HG03045 (cell line): ENCODE results near the gene CACTIN.
A peak's percentile ranks its signal among the peaks of the same experiment; 100 is the strongest.
"Not testable (repeated sequence)": the region's sequence is repeated elsewhere in the genome, so short reads cannot be mapped to it uniquely, and the experiment has no call there.

ENCODE experiments used
- ATAC-seq: cut with Tn5 transposase; IDR thresholded peaks from one replicate; pipeline ENCODE4 v1.9.1; 2021; ENCODE audit warnings: mild to moderate bottlenecking, moderate library complexity; ENCODE audit not compliant: unreplicated experiment

Gene CACTIN

DNA sequence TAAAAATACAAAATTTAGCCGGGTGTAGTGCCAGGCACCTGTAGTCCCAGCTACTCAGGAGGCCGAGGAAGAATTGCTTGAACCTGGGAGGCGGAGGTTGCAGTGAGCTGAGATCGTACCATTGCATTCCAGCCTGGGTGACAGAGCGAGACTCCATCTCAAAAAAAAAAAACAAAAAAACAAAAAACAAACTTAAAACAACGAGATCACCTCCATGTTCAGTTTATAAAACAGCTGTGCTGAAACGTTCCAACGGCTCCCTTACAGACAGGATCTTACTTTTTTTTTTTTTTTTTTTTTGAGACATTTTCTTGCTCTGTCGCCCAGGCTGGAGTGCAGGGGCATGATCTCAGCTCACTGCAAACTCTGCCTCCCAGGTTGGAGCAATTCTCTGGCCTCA is 2.2 kb upstream of the CACTIN start:
- not testable (repeated sequence) for ATAC-seq

DNA sequence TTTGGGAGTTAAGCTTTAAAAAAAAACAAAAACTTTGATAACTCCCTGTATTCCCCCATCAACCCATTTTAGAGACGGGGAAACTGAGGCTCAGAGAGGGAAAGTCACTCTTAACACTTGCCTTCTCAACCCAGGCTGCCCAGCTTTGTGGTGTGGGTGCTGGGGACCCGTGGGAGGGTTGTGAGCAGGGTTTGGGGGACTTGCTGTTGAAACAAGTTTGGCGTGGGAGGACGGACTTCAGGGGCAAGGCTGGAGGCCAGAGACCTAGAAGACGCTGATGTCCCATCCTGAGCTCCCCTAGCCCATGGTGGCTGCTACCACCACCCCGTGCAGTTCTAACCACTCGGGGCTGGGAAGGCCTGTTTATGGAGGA is 747 bp upstream of the CACTIN start:
- ATAC-seq = no peak

- ATAC-seq = peak; percentile 5
These were observed 556 bp downstream of the CACTIN start for GRCh38 chr19:3625996-3626472.

DNA sequence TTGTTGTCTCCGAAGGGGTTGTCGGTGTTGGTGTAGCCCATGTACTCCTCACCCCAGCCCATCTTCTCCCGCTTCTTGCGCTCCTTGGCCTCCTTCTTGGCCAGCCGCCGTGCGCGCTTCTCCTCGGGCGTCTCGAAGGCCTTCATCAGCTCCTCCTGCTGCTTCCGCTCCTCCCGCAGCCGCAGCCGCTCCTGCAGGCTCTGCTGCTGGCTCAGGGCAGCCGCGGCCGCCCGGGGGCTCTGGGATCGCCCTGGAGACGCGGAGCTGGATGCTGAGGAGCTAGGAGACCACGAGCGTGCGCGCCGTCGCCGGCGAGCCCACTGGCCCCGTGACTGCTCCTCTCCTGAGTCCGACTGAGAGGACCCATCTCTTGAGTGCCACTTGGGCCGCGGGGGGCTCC is 2.9 kb downstream of the CACTIN start:
- no peak for ATAC-seq

- ATAC-seq = no peak
These were observed 4.4 kb downstream of the CACTIN start for GRCh38 chr19:3622224-3622623.

DNA sequence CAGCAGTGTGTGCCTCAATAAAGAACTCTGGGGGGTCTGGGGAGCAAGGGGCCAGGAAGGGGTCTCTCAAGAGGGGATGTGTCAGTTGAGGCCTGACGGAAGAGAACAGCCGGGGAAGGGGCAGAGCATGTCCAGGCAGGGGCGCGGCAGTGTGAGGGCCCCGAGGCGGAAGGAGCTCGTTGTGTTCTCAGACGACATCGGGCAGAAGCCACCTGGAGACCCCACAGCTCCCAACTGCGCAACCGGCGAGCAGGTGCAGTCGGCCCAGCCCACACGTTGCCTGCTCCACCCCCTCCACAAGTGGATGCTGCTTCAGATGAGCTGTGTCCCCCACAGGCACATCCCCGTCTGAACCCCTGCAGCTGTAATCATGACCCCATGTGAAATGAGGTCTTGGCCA is 4.9 kb downstream of the CACTIN start:
- no peak for ATAC-seq

DNA sequence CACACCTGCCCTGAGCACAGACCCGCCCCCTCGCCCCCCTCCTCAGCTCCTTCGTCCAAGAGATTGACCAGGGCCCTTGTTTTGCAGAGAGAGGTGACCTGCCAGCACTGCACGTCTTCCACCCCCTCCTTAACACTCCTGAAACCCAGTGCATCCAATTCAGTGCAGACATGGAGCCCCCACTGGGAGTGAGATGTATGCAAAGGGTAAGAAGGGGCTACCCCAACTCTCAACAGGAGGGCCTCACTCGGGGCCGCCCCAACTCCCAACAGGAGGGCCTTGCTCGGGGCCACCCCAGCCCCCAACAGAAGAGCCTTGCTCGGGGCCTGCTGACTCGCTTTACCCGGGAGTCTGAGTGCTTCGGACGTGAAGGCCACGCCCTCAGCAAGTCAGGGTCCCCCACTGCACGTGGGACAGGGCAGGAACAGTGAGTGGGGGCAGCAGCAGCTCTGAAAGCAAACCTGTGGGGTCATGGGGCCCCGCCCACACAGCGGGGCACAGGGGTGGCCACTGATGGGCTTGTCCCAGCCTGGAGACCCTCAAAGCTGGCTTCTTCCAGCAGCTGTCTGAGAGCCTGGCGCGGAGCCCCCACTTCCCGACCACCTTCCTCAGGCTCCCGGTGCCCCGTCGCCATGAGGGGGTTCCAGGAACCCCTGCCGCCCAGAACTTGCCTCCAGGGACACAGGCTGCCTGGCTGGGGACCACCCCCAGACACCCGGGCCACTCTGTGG is 5.6 kb downstream of the CACTIN start:
- no peak for ATAC-seq

- no peak for ATAC-seq
These were observed 6.3 kb downstream of the CACTIN start for GRCh38 chr19:3620145-3620816.

GRCh38 chr19:3619631-3620012 is 7.0 kb downstream of the CACTIN start:
- ATAC-seq = no peak

DNA sequence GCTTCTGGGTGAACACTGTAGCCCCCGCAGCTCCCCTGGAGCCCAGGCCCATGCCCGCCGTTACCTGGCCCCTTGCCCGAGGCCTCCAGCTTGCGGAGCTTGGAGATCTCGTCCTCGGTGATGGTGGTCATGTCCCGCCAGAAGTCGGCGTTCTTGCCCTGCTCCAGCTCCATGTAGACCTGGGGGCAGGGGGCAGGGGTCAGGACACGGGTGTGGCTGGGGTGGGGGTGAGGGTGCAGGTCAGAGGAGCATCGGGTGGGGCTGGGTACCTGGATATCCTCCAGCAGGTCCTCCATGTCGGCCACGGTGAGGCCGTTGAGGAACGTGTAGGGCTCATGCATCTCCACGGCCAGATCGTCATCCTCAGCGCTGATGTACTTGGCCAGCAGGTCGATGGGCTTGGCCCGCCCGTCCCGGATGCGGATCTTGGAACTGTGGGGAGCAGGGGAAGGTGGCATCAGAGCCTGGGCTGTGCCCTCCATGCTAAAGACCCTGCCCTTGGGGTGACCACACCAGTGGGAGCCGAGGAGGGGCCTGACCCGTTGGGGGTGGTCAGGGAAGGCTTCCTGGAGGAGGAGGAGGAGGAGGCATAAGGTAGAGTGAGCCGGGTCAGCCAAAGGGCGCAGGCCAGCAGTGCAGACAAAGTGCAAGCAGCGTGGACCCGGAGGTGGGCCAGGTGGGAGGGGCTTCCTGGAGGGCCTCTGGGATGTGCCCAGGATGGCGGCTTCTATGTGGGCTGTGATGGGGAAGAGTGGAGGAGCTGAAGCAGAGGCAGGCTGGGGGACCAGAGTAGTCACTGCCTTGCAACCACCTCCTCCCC is 7.6 kb downstream of the CACTIN start:
- no peak for ATAC-seq

- ATAC-seq = no peak
These were observed 8.3 kb downstream of the CACTIN start for GRCh38 chr19:3618144-3618810.

DNA sequence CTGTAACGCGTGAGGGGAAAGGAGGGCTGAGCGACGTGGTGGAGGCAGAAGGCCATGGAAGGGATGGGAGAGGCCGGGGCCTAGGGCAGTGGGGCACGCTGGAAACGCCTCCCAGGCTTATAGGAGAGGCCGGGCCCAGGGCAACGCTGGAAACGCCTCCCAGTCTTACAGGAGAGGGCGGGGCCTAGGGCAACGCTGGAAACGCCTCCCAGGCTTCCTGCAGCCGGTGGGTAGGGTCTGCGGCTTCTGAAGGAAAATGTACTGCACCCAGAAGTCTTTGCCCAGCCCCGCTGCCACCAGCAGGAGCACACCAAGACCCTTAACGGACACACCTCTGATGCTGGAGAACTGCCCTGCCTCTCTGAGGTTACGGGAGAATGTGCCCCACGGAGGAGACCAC is 9.1 kb downstream of the CACTIN start:
- ATAC-seq = no peak

GRCh38 chr19:3615524-3616135 is 11.0 kb downstream of the CACTIN start:
- no peak for ATAC-seq

DNA sequence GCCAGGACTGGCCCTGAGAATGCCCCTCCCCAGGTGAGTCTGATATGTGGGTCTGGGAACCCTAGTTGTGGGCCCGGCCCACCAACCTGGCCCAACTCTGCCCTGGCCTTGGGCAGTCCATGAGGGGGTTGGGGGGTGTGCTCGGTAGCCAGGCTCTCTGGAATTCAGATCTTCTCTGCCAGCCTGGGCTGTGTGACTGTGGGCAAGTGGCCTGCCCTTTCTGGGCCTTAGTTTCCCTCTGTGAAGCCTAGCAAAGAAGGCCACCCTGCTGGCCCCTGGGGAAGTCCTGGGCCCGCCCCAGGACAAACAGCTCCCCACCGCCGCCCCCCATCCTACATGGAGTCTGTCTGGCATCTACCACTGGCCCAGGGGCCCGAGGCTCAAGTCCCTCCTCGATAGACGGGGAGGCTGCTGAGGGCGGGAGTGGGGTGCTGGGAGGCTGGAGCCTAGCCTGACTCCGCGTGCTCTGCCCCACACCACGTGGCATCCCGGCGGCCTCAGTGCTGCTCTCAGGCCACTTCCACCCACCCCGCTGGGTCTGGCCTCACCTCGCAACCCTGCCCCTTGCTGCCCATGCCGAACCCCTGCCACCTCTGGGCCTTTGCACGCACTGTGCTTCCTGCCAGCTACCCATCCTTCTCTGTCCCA is 11.6 kb downstream of the CACTIN start:
- no peak for ATAC-seq

- ATAC-seq = no peak
These were observed 12.6 kb downstream of the CACTIN start for GRCh38 chr19:3613818-3614661.

GRCh38 chr19:3612901-3613741 is 13.5 kb downstream of the CACTIN start:
- ATAC-seq = no peak

- ATAC-seq = no peak
These were observed 14.3 kb downstream of the CACTIN start for GRCh38 chr19:3612330-3612729.

GRCh38 chr19:3611841-3612240 is 14.7 kb downstream of the CACTIN start:
- ATAC-seq = no peak
